HEK293 (cell line): ENCODE data around the gene PDZRN3.

Experiments used
- CTCF ChIA-PET: fragments of 350-600 bp; formaldehyde crosslinking; extraction: SDS; loops from one replicate; lab custom pipeline; 2021; ENCODE audit warnings: antibody characterized with exemption; lab: Yijun Ruan, JAX
- POLR2A ChIA-PET: fragments of 300-600 bp; formaldehyde crosslinking; extraction: SDS; loops from one replicate; lab custom pipeline; 2020; ENCODE audit warnings: antibody characterized with exemption, inconsistent platforms; lab: Yijun Ruan, JAX
- H3K27ac ChIP-seq: fragments of 200-500 bp; sonication (Bioruptor generic); 2 replicates; pipeline ENCODE4 v1.5.1; 2014; ENCODE audit warnings: low read depth, low read length, control low read depth, inconsistent platforms; ENCODE audit errors: extremely low read depth
- H3K36me3 ChIP-seq, 2 experiments: fragments of 200-500 bp in 1 of 2; sonication (Bioruptor generic) in 1 of 2; 1 replicate in 1 of 2; 2 replicates in 1 of 2; pipeline ENCODE4 v1.5.1; 2014 to 2017; ENCODE audit warnings: inconsistent platforms in 2 of 2, low read length in 2 of 2; ENCODE audit not compliant: control insufficient read depth in 2 of 2, insufficient read depth in 1 of 2
- H3K4me1 ChIP-seq: fragments of 200-500 bp; sonication (Bioruptor generic); 2 replicates; pipeline ENCODE4 v1.5.1; 2014; ENCODE audit warnings: mild to moderate bottlenecking, low read length, inconsistent platforms; ENCODE audit not compliant: control insufficient read depth, insufficient read depth
- H3K4me3 ChIP-seq: 2 replicates; pipeline ENCODE4 v1.5.1; 2011; ENCODE audit warnings: low read depth, mild to moderate bottlenecking, control low read depth, low read length, moderate library complexity
- H3K9me3 ChIP-seq: fragments of 200-500 bp; sonication (Bioruptor generic); 2 replicates; pipeline ENCODE4 v1.5.1; 2014; ENCODE audit warnings: low read depth, low read length, inconsistent platforms; ENCODE audit not compliant: control insufficient read depth, insufficient read depth
- KLF17 ChIP-seq: fragments of 450-650 bp; formaldehyde crosslinking; IDR thresholded peaks from 2 replicates; pipeline ENCODE4 v1.5.1; 2016; ENCODE audit warnings: missing biosample characterization, missing genetic modification characterization
- KLF9 ChIP-seq: fragments of 450-650 bp; formaldehyde crosslinking; IDR thresholded peaks from 2 replicates; pipeline ENCODE4 v1.5.1; 2016; ENCODE audit warnings: missing biosample characterization, missing genetic modification characterization, low read depth
- MEIS1 ChIP-seq: sonication (generic); formaldehyde crosslinking; IDR thresholded peaks from 2 replicates; pipeline ENCODE4 v1.8.1; 2022; ENCODE audit warnings: missing genetic modification reagents, mild to moderate bottlenecking, borderline replicate concordance
- SCRT2 ChIP-seq: fragments of 450-650 bp; formaldehyde crosslinking; IDR thresholded peaks from 2 replicates; pipeline ENCODE4 v1.5.1; 2016; ENCODE audit warnings: missing biosample characterization, missing genetic modification characterization
- ZBTB7A ChIP-seq: fragments of 450-650 bp; formaldehyde crosslinking; IDR thresholded peaks from 2 replicates; pipeline ENCODE4 v1.5.1; 2016; ENCODE audit warnings: low read depth, missing biosample characterization, missing genetic modification characterization
- ZFP3 ChIP-seq: fragments of 450-650 bp; formaldehyde crosslinking; IDR thresholded peaks from 2 replicates; pipeline ENCODE4 v1.5.1; 2016; ENCODE audit warnings: low read depth, missing biosample characterization, missing genetic modification characterization
- ZNF155 ChIP-seq: fragments of 450-650 bp; formaldehyde crosslinking; IDR thresholded peaks from 2 replicates; pipeline ENCODE4 v1.5.1; 2016; ENCODE audit warnings: missing biosample characterization, missing genetic modification characterization
- ZNF335 ChIP-seq: fragments of 450-650 bp; formaldehyde crosslinking; conservative IDR thresholded peaks from 2 replicates; pipeline ENCODE4 v1.5.1; 2016; ENCODE audit warnings: missing biosample characterization, missing genetic modification characterization
- ZNF362 ChIP-seq: fragments of 450-650 bp; formaldehyde crosslinking; IDR thresholded peaks from 2 replicates; pipeline ENCODE4 v1.5.1; 2016; ENCODE audit warnings: missing biosample characterization, missing genetic modification characterization
- ZNF394 ChIP-seq: fragments of 450-650 bp; formaldehyde crosslinking; IDR thresholded peaks from 2 replicates; pipeline ENCODE4 v1.5.1; 2016; ENCODE audit warnings: missing biosample characterization, missing genetic modification characterization, mild to moderate bottlenecking, moderate library complexity, borderline replicate concordance
- ZNF423 ChIP-seq: fragments of 450-650 bp; formaldehyde crosslinking; IDR thresholded peaks from 2 replicates; pipeline ENCODE4 v1.5.1; 2016; ENCODE audit warnings: missing biosample characterization, missing genetic modification characterization
- ZNF473 ChIP-seq: fragments of 450-650 bp; formaldehyde crosslinking; IDR thresholded peaks from 2 replicates; pipeline ENCODE4 v1.5.1; 2017; ENCODE audit warnings: missing biosample characterization, missing genetic modification characterization
- ZNF530 ChIP-seq: fragments of 450-650 bp; formaldehyde crosslinking; IDR thresholded peaks from 2 replicates; pipeline ENCODE4 v1.5.1; 2016; ENCODE audit warnings: low read depth, missing biosample characterization, missing genetic modification characterization
- ZNF561 ChIP-seq: fragments of 450-650 bp; IDR thresholded peaks from 2 replicates; pipeline ENCODE4 v1.5.1; 2018; ENCODE audit warnings: missing biosample characterization, missing genetic modification characterization, borderline replicate concordance
- ZNF585B ChIP-seq: fragments of 450-650 bp; formaldehyde crosslinking; IDR thresholded peaks from 2 replicates; pipeline ENCODE4 v1.5.1; 2016; ENCODE audit warnings: missing biosample characterization, missing genetic modification characterization
- ZNF600 ChIP-seq: fragments of 450-650 bp; formaldehyde crosslinking; IDR thresholded peaks from 2 replicates; pipeline ENCODE4 v1.5.1; 2016; ENCODE audit warnings: missing biosample characterization, missing genetic modification characterization
- ZNF701 ChIP-seq: fragments of 450-650 bp; formaldehyde crosslinking; IDR thresholded peaks from 2 replicates; pipeline ENCODE4 v1.5.1; 2016; ENCODE audit warnings: missing biosample characterization, missing genetic modification characterization
- ZNF707 ChIP-seq: fragments of 450-650 bp; formaldehyde crosslinking; IDR thresholded peaks from 2 replicates; pipeline ENCODE4 v1.5.1; 2016; ENCODE audit warnings: missing biosample characterization, missing genetic modification characterization
- ZNF768 ChIP-seq: fragments of 450-650 bp; formaldehyde crosslinking; IDR thresholded peaks from 2 replicates; pipeline ENCODE4 v1.5.1; 2018; ENCODE audit warnings: missing biosample characterization, mild to moderate bottlenecking, missing genetic modification characterization
- ZNF777 ChIP-seq: fragments of 450-650 bp; formaldehyde crosslinking; IDR thresholded peaks from 2 replicates; pipeline ENCODE4 v1.5.1; 2017; ENCODE audit warnings: missing biosample characterization, missing genetic modification characterization, borderline replicate concordance
- ZNF791 ChIP-seq: fragments of 450-650 bp; formaldehyde crosslinking; IDR thresholded peaks from 2 replicates; pipeline ENCODE4 v1.5.1; 2016; ENCODE audit warnings: missing biosample characterization, missing genetic modification characterization
- ZSCAN18 ChIP-seq: fragments of 450-650 bp; formaldehyde crosslinking; IDR thresholded peaks from 2 replicates; pipeline ENCODE4 v1.5.1; 2016; ENCODE audit warnings: missing biosample characterization, missing genetic modification characterization

The PDZRN3 gene

GRCh38 chr3:73543412-73543811, 81.3 kb downstream of the PDZRN3 start:
- no peak overlapping the region for H3K27ac ChIP-seq
- ChIA-PET POLR2A (no interaction called here), CTCF (interaction anchor here (0.7 kb wide), 1 partner anchor 40 kb away, joined by 3 read pairs; no protein-coding TSS in a partner anchor)
- TF ChIP-seq ZNF394 (no peak), ZNF707 (tag by site-specific recombination) (no peak), ZNF530 (tag by site-specific recombination) (no peak)
- H3K4me1 ChIP-seq: no peaks in the 10 kb centered on the region
- no peak overlapping the region for H3K4me3 ChIP-seq
- no peaks in the 10 kb centered on the region for H3K36me3 ChIP-seq
- no peaks in the 10 kb centered on the region for H3K9me3 ChIP-seq

- Histone ChIP-seq H3K4me3 (no peak overlapping the region), H3K27ac (no peak overlapping the region), H3K4me1 (no peaks in the 10 kb centered on the region), H3K36me3 (no peaks in the 10 kb centered on the region), H3K9me3 (no peaks in the 10 kb centered on the region)
- ChIA-PET POLR2A (no interaction called here), CTCF (no interaction called here)
- TF ChIP-seq ZSCAN18 (tag by site-specific recombination): no peak
- no peak for TF ChIP-seq ZNF768 (tag by site-specific recombination)
- no peak for TF ChIP-seq ZNF777 (tag by site-specific recombination)
- TF ChIP-seq ZNF600 (tag by site-specific recombination): no peak
- TF ChIP-seq ZNF561: no peak
- no peak for TF ChIP-seq ZFP3
- TF ChIP-seq KLF17 (tag by site-specific recombination): no peak
- peak; percentile 73 for TF ChIP-seq SCRT2 (tag by site-specific recombination)
Measured at GRCh38 chr3:73542136-73542535, 82.6 kb downstream of the PDZRN3 start.

- TF ChIP-seq MEIS1 (CRISPR knock-in tag) (no peak), ZNF362 (no peak), ZNF473 (no peak), KLF9 (tag by site-specific recombination) (no peak)
- Histone ChIP-seq H3K9me3 (no peaks in the 10 kb centered on the region), H3K27ac (no peak overlapping the region), H3K4me1 (no peaks in the 10 kb centered on the region), H3K4me3 (no peak overlapping the region), H3K36me3 (no peaks in the 10 kb centered on the region)
- CTCF ChIA-PET: interaction anchor here (0.5 kb wide), 1 partner anchor 723 kb away, joined by 3 read pairs; no protein-coding TSS in a partner anchor
- POLR2A ChIA-PET: no interaction called here
Measured at GRCh38 chr3:73540969-73541740, 83.6 kb downstream of the PDZRN3 start.

GRCh38 chr3:73538486-73538885, 86.3 kb downstream of the PDZRN3 start:
- Histone ChIP-seq H3K27ac (no peak overlapping the region), H3K36me3 (no peaks in the 10 kb centered on the region), H3K4me1 (no peaks in the 10 kb centered on the region), H3K4me3 (no peak overlapping the region), H3K9me3 (no peaks in the 10 kb centered on the region)
- ChIA-PET POLR2A (no interaction called here), CTCF (no interaction called here)
- no peak for TF ChIP-seq ZNF423
- TF ChIP-seq ZNF155 (tag by site-specific recombination): no peak
- no peak for TF ChIP-seq ZNF585B (tag by site-specific recombination)
- no peak for TF ChIP-seq ZNF791
- no peak for TF ChIP-seq ZNF701 (tag by site-specific recombination)
- no peak for TF ChIP-seq ZNF335
- no peak for TF ChIP-seq ZBTB7A
